Prostate gland (tissue), 2 donors: Measurements from ENCODE around the gene SPATC1L. TPM values are rescaled to one million over a fixed set of nuclear protein-coding genes. Genes with fewer than 3 reads are reported as not detected.
A peak's percentile ranks its signal among the peaks of the same experiment; 100 is the strongest.

Experiments
- DNase-seq: peaks from one replicate; pipeline ENCODE4 v3.0.0-alpha.2; 2019; ENCODE audit warnings: low spot score
- H3K27ac ChIP-seq, 2 donors: fragments of 200-600 bp; sonication (generic); 2 replicates each; pipeline ENCODE4 v1.5.1; 2017 to 2019
- H3K27me3 ChIP-seq: fragments of 200-600 bp; sonication (generic); replicated peaks from 2 replicates; pipeline ENCODE4 v1.5.1; 2019; ENCODE audit not compliant: insufficient read depth
- H3K36me3 ChIP-seq, 2 donors: fragments of 200-600 bp; sonication (generic); 1 replicate in 1 of 2; 2 replicates in 1 of 2; pipeline versions ENCODE4 v1.5.1 to v1.8.1; 2017 to 2019
- H3K4me1 ChIP-seq: fragments of 200-600 bp; sonication (generic); replicated peaks from 2 replicates; pipeline ENCODE4 v1.5.1; 2019
- H3K4me3 ChIP-seq, 2 donors: fragments of 200-600 bp; sonication (generic); 2 replicates each; pipeline ENCODE4 v1.5.1; 2017 to 2019
- H3K9me3 ChIP-seq: fragments of 200-600 bp; sonication (generic); 2 replicates; pipeline ENCODE4 v1.5.1; 2017
- POLR2A ChIP-seq: fragments of 450-650 bp; IDR thresholded peaks from one replicate; pipeline ENCODE4 v1.6.1; 2016; ENCODE audit warnings: antibody characterized with exemption, mild to moderate bottlenecking
- POLR2AphosphoS5 ChIP-seq: sonication (generic); formaldehyde crosslinking; IDR thresholded peaks from one replicate; pipeline ENCODE4 v1.6.1; 2017; ENCODE audit warnings: antibody characterized with exemption
- WGBS: methylation state at CpG from one replicate; pipeline ENCODE4 v1.1.5; 2018; 5-methylcytosine and 5-hydroxymethylcytosine counted together
- intact Hi-C: fragments of 100-400 bp; cut with DNase I; formaldehyde crosslinking; loops from one replicate; pipeline ENCODE4 v1.14.2; 2022
- total RNA-seq, 2 donors: library from RNA; depleted of rRNA; stranded (reverse); fragments of >200 nt; gene quantifications; one replicate each; pipeline ENCODE4 v1.1.0, GENCODE V29; 2016
- TF ChIP-seq, protein P1 (sequence below), 4 experiments: fragments of 200-600 bp in 2 of 4; fragments of 450-650 bp in 2 of 4; sonication (generic) in 2 of 4; IDR thresholded peaks; 1 replicate in 3 of 4; 2 replicates in 1 of 4; pipeline ENCODE4 v1.5.1; 2016 to 2019; ENCODE audit warnings: antibody characterized with exemption in 4 of 4, mild to moderate bottlenecking in 2 of 4, moderate library complexity in 2 of 4

Gene SPATC1L
- total RNA-seq, 2 donors from 2014 or later: 42.0 to 79.4 TPM

DNA sequence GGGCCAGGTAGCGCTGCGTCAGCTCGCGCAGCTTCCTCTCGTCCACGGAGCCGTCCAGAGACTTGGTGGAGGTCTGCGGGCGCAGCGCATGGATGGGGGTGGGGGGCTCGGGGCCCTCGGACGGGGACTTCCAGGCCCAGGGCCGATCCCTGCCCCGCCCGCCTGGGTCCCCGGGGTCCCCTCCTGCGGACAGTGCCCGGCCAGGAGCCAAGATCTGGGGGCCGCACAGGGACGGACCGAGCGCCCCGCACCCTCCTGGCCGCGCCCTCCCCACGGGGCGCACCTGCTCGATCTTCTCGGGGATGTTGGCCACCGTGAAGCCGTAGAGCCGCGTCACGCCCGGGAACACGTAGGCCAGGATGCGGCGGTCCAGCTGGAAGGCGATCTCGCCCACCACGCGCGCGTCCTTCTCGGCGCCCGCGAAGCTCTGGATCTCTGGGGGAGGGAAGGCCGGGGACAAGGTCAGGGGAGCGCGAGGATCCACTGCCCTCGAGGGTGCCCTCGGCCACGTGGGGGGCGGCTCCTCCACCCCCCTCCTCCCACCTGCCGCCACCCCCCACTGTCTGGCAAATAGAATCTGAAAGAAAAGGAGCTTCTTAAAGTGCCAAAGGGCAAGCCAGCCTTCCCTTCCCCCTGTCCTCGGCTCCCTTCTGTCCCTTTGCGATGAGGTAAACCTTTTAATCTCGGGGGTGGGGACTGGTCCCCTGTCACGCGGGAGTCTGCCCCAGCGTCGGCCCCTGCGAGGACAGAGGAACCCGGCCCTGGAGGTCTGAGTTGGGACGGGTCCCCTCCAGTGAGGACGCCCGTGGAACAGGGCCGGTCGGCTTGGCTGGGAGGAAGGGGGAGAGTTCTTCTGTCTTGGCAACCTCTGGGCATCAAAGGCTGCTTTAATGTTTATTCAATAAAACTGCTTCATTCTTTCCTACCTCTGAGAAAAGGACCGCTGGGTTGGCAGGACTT, 22.3 kb downstream of the SPATC1L start:
- peak overlapping the region in 1 of 2 donors; percentile 39 for H3K4me3 ChIP-seq
- H3K27me3 ChIP-seq: no peaks in the 10 kb centered on the region
- 45% methylated on average over 53 of the region's 72 CpGs for WGBS
- no peaks in the 10 kb centered on the region for H3K4me1 ChIP-seq
- TF ChIP-seq, protein P1, sequence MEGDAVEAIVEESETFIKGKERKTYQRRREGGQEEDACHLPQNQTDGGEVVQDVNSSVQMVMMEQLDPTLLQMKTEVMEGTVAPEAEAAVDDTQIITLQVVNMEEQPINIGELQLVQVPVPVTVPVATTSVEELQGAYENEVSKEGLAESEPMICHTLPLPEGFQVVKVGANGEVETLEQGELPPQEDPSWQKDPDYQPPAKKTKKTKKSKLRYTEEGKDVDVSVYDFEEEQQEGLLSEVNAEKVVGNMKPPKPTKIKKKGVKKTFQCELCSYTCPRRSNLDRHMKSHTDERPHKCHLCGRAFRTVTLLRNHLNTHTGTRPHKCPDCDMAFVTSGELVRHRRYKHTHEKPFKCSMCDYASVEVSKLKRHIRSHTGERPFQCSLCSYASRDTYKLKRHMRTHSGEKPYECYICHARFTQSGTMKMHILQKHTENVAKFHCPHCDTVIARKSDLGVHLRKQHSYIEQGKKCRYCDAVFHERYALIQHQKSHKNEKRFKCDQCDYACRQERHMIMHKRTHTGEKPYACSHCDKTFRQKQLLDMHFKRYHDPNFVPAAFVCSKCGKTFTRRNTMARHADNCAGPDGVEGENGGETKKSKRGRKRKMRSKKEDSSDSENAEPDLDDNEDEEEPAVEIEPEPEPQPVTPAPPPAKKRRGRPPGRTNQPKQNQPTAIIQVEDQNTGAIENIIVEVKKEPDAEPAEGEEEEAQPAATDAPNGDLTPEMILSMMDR (IDR thresholded peaks at IDR 0.05): no peak
- TF ChIP-seq POLR2AphosphoS5: peak; percentile 59
- TF ChIP-seq POLR2A: no peak
- peak overlapping the region; percentile 82 to 97 for H3K27ac ChIP-seq
- intact Hi-C loops: no loop called here
- no peaks in the 10 kb centered on the region for H3K36me3 ChIP-seq
- no peaks in the 10 kb centered on the region for H3K9me3 ChIP-seq
- peak; percentile 60 for DNase-seq

DNA sequence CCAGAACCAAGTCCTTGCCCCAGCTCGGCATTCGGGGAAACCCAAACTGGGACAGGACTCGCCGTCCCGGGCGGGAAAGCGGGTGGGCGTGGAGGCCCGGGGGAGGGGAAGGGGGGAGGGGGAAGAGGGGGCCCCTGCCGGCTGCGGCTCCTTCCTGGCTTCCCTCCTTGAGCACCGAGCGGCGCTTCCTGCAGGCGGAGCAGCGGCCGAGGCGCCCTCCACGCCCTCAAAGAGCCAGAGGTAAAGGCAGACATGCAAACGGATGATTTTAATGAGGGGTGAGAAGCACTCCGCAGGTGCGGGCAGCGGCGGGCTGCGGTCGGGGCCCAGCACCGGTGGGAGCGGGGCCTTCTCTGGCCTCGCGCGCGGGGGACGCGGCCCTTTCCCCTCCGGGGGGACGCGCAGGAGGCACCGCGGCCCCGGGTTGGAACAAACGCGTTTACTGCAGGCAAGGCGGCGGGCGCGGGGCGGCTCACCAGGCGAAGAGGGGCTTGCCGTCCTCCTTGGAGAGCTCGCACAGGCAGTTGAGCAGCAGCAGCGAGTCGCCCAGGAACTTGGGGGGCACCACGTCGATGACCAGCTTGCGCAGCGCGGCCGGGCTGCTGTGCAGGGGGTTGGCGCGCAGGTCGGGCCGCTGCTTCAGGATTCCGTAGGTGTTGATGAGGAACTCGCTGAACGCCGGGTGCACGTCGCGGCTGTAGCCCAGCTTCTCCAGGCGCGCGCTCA, 23.2 kb downstream of the SPATC1L start:
- DNase-seq: no peak
- Histone ChIP-seq H3K27me3 (no peaks in the 10 kb centered on the region), H3K36me3 (no peaks in the 10 kb centered on the region), H3K4me3 (peak overlapping the region in 1 of 2 donors; percentile 39), H3K9me3 (no peaks in the 10 kb centered on the region), H3K27ac (peak overlapping the region in 1 of 2 donors; percentile 97), H3K4me1 (no peaks in the 10 kb centered on the region)
- intact Hi-C loops: no loop called here
- WGBS: 57% methylated on average over 63 of the region's 72 CpGs
- TF ChIP-seq POLR2A (no peak), POLR2AphosphoS5 (no peak)
- TF ChIP-seq, protein P1 (IDR thresholded peaks at IDR 0.05): no peak

DNA sequence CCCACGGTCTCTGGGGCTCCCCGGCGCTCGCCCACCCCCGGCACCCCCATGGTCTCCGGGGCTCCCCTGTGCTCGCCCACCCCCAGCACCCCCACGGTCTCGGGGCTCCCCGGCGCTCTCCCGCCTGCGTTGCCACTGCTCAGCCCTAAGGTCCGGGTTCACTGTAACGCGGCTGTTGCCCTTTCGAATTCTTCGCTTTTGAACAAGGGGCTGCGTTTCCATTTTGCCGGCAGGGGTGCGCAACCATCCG, 23.7 kb downstream of the SPATC1L start:
- Histone ChIP-seq H3K27me3 (no peaks in the 10 kb centered on the region), H3K9me3 (no peaks in the 10 kb centered on the region), H3K36me3 (no peaks in the 10 kb centered on the region), H3K4me1 (no peaks in the 10 kb centered on the region), H3K4me3 (no peak overlapping the region), H3K27ac (peak overlapping the region in 1 of 2 donors; percentile 97)
- intact Hi-C loops: no loop called here
- TF ChIP-seq POLR2AphosphoS5 (no peak), POLR2A (no peak)
- TF ChIP-seq, protein P1 (IDR thresholded peaks at IDR 0.05): no peak
- no peak for DNase-seq
- 88% methylated on average over 22 of the region's 22 CpGs for WGBS

DNA sequence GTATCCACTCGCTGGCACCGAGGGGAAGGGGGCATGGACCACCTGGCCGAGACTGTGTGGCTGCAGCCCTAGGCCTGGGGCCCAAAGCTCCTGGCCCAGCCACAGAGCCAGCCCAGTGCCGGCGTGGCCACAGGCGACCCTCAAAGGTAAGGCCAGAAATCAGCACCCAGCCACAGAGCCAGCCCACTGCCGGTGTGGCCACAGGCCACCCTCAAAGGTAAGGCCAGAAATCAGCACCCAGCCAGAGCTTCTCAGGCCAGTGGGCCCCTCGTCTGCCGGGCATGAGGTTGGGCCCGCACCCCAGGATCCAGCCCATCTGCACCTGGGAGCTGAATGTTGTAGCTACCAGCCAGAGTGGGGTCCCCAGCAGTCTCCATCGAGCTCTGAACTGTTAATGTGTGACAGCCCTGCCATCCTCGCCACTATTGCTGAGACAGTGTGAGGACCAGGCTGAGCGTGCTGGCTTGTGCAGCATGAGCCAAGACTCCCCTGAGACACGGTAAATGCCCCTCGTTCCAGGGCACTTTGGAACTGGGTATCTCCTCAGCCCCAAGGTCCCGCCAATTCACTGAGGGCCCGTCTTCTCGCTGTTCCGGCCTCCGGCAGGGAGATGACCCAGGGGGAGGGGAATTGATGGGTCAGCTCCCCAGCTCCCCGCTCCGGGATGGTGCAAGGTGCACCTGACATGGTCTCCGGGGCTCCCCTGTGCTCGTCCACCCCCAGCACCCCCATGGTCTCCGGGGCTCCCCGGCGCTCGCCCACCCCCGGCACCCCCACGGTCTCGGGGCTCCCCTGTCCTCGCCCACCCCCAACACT, 24.2 kb downstream of the SPATC1L start:
- TF ChIP-seq POLR2AphosphoS5 (no peak), POLR2A (no peak)
- TF ChIP-seq, protein P1 (IDR thresholded peaks at IDR 0.05): no peak
- DNase-seq: no peak
- Histone ChIP-seq H3K27ac (peak overlapping the region in 1 of 2 donors; percentile 97), H3K4me3 (no peak overlapping the region), H3K27me3 (no peaks in the 10 kb centered on the region), H3K9me3 (no peaks in the 10 kb centered on the region), H3K4me1 (no peaks in the 10 kb centered on the region), H3K36me3 (no peaks in the 10 kb centered on the region)
- intact Hi-C loops: loop anchor here (10.0 kb wide), 1 partner anchor 165 kb away; the partner anchor contains the start of genes C21orf58 and PCNT
- 88% methylated on average over 32 of the region's 32 CpGs for WGBS
